H1 (cell line): ENCODE data around the gene EPHA3. TPM values are rescaled to one million over a fixed set of nuclear protein-coding genes. Genes with fewer than 3 reads are reported as not detected.

Experiments
- CTCF ChIA-PET: fragments of 300-600 bp; sonication (Branson Sonifier 250); formaldehyde crosslinking; loops from one replicate; lab custom pipeline; 2021; ENCODE audit not compliant: partially characterized antibody; lab: Charles Lee
- POLR2A ChIA-PET: fragments of 300-600 bp; sonication (Branson Sonifier 250); formaldehyde crosslinking; loops from one replicate; lab custom pipeline; 2021; ENCODE audit warnings: inconsistent platforms; ENCODE audit not compliant: partially characterized antibody; lab: Charles Lee
- DNase-seq, 2 experiments: peaks; one replicate each; pipeline versions ENCODE4 v3.0.0 to v3.0.0-alpha.2; 2010 to 2022; ENCODE audit warnings: low spot score in 2 of 2, low read depth in 1 of 2, mixed read lengths in 1 of 2
- FAIRE-seq: peaks from 2 replicates; lab custom pipeline; 2011; peaks lifted over from hg19 to GRCh38; lab: Jason Lieb, UNC
- H2AFZ ChIP-seq: 2 replicates; pipeline ENCODE4 v1.8.1; 2012; ENCODE audit warnings: low read length, inconsistent platforms
- H2AK5ac ChIP-seq: 2 replicates; pipeline ENCODE4 v1.6.1; 2013; ENCODE audit warnings: low read depth, low read length
- H2BK120ac ChIP-seq: replicated peaks from 2 replicates; pipeline ENCODE3; 2013; ENCODE audit warnings: low read depth, low read length, inconsistent platforms
- H2BK12ac ChIP-seq: 2 replicates; pipeline ENCODE4 v1.6.1; 2013; ENCODE audit warnings: low read depth, low read length
- H2BK15ac ChIP-seq: 2 replicates; pipeline ENCODE4 v1.6.1; 2013; ENCODE audit warnings: low read length
- H2BK20ac ChIP-seq: 2 replicates; pipeline ENCODE4 v1.6.1; 2013; ENCODE audit warnings: low read length
- H2BK5ac ChIP-seq: 2 replicates; pipeline ENCODE4 v1.6.1; 2013; ENCODE audit warnings: low read depth, low read length
- H3K14ac ChIP-seq: 2 replicates; pipeline ENCODE4 v1.6.1; 2013; ENCODE audit warnings: inconsistent platforms; ENCODE audit not compliant: insufficient read length
- H3K18ac ChIP-seq: 2 replicates; pipeline ENCODE4 v1.6.1; 2013; ENCODE audit warnings: low read length; ENCODE audit errors: extremely low read depth
- H3K23ac ChIP-seq: 2 replicates; pipeline ENCODE4 v1.6.1; 2013; ENCODE audit warnings: inconsistent platforms; ENCODE audit not compliant: insufficient read length
- H3K23me2 ChIP-seq: 2 replicates; pipeline ENCODE4 v1.6.1; 2013; ENCODE audit warnings: low read depth, low read length
- H3K27ac ChIP-seq: 2 replicates; pipeline ENCODE4 v1.6.1; 2011; ENCODE audit warnings: low read depth, low read length, inconsistent platforms
- H3K27me3 ChIP-seq, 4 experiments: replicated peaks in 1 of 4; 1 replicate in 1 of 4; 2 replicates in 3 of 4; pipeline versions ENCODE4 v1.6.1 to v1.8.1; 2011 to 2013; ENCODE audit warnings: low read length in 3 of 4, mild to moderate bottlenecking in 3 of 4, inconsistent platforms in 2 of 4, mixed read lengths in 2 of 4, moderate library complexity in 1 of 4; ENCODE audit not compliant: control insufficient read depth in 3 of 4, insufficient read depth in 3 of 4; ENCODE audit errors: extremely low read depth in 1 of 4
- H3K36me3 ChIP-seq, 4 experiments: 2 replicates each; pipeline versions ENCODE4 v1.6.1 to v1.8.1; 2011 to 2013; ENCODE audit warnings: mild to moderate bottlenecking in 4 of 4, low read length in 3 of 4, moderate library complexity in 2 of 4, control low read depth in 1 of 4, inconsistent platforms in 1 of 4; ENCODE audit not compliant: insufficient read depth in 4 of 4, control insufficient read depth in 2 of 4
- H3K4ac ChIP-seq: replicated peaks from 2 replicates; pipeline ENCODE3; 2013; ENCODE audit warnings: low read length, low read depth, mixed read lengths, inconsistent platforms; ENCODE audit not compliant: insufficient read length
- H3K4me1 ChIP-seq, 4 experiments: replicated peaks in 1 of 4; 1 replicate in 1 of 4; 2 replicates in 3 of 4; pipeline versions ENCODE4 v1.6.1 to v1.8.1; 2011 to 2013; ENCODE audit warnings: low read length in 3 of 4, inconsistent platforms in 2 of 4, mixed read lengths in 1 of 4; ENCODE audit not compliant: insufficient read depth in 4 of 4, control insufficient read depth in 3 of 4
- H3K4me2 ChIP-seq, 2 experiments: 2 replicates each; pipeline versions ENCODE4 v1.6.1 to v1.8.1; 2011 to 2013; ENCODE audit warnings: low read depth in 2 of 2, low read length in 2 of 2, control low read depth in 1 of 2, inconsistent platforms in 1 of 2, mild to moderate bottlenecking in 1 of 2; ENCODE audit not compliant: insufficient read depth in 1 of 2
- H3K4me3 ChIP-seq, 4 experiments: fragments of 200-600, 300-600 bp in 1 of 4; sonication (generic), shearing (Covaris generic), sonication (Bioruptor Twin) in 1 of 4; 2 replicates each; pipeline versions ENCODE4 v1.5.1 to v1.8.1; 2011 to 2016; ENCODE audit warnings: low read length in 4 of 4, low read depth in 3 of 4, control low read depth in 2 of 4, inconsistent platforms in 2 of 4, mild to moderate bottlenecking in 2 of 4, mixed read lengths in 1 of 4, moderate library complexity in 1 of 4; ENCODE audit not compliant: insufficient read depth in 2 of 4; ENCODE audit errors: extremely low read depth in 1 of 4
- H3K56ac ChIP-seq: replicated peaks from 2 replicates; pipeline ENCODE3; 2013; ENCODE audit warnings: low read depth, mild to moderate bottlenecking, mixed read lengths, low read length, inconsistent platforms; ENCODE audit not compliant: insufficient read length
- H3K79me1 ChIP-seq: 2 replicates; pipeline ENCODE4 v1.6.1; 2013; ENCODE audit warnings: low read depth, low read length, control low read depth
- H3K79me2 ChIP-seq, 2 experiments: 2 replicates each; pipeline versions ENCODE4 v1.6.1 to v1.8.1; 2012 to 2013; ENCODE audit warnings: low read length in 2 of 2, mild to moderate bottlenecking in 2 of 2, inconsistent platforms in 1 of 2; ENCODE audit not compliant: insufficient read depth in 2 of 2, control insufficient read depth in 1 of 2
- H3K9ac ChIP-seq, 4 experiments: replicated peaks in 1 of 4; 1 replicate in 1 of 4; 2 replicates in 3 of 4; pipeline versions ENCODE4 v1.6.1 to v1.8.1; 2011 to 2013; ENCODE audit warnings: low read depth in 3 of 4, low read length in 3 of 4, control low read depth in 2 of 4, mild to moderate bottlenecking in 2 of 4, moderate library complexity in 2 of 4, inconsistent platforms in 1 of 4; ENCODE audit errors: extremely low read depth in 1 of 4
- H3K9me3 ChIP-seq, 2 experiments: 2 replicates each; pipeline versions ENCODE4 v1.6.1 to v1.8.1; 2012 to 2013; ENCODE audit warnings: mild to moderate bottlenecking in 2 of 2, moderate library complexity in 2 of 2, control low read depth in 1 of 2, inconsistent platforms in 1 of 2, low read depth in 1 of 2, low read length in 1 of 2, mixed read lengths in 1 of 2; ENCODE audit not compliant: insufficient read depth in 2 of 2
- H4K20me1 ChIP-seq, 2 experiments: replicated peaks in 1 of 2; 2 replicates each; pipeline versions ENCODE3 to v1.8.1; 2011 to 2013; ENCODE audit warnings: inconsistent platforms in 2 of 2, low read length in 2 of 2, mild to moderate bottlenecking in 1 of 2; ENCODE audit not compliant: insufficient read depth in 2 of 2, control insufficient read depth in 1 of 2
- H4K5ac ChIP-seq: 2 replicates; pipeline ENCODE4 v1.6.1; 2013; ENCODE audit warnings: low read length, low read depth, mixed read lengths, inconsistent platforms; ENCODE audit not compliant: insufficient read length
- H4K8ac ChIP-seq: 2 replicates; pipeline ENCODE4 v1.8.0; 2013; ENCODE audit warnings: mild to moderate bottlenecking, moderate library complexity, low read length, inconsistent platforms; ENCODE audit not compliant: insufficient read depth; ENCODE audit errors: extremely low read depth
- H4K91ac ChIP-seq: replicated peaks from 2 replicates; pipeline ENCODE3; 2013; ENCODE audit warnings: low read length, mixed read lengths, inconsistent platforms; ENCODE audit not compliant: insufficient read length
- CREB1 ChIP-seq: IDR thresholded peaks from 2 replicates; pipeline ENCODE4 v1.6.1; 2012; ENCODE audit warnings: inconsistent platforms
- EGR1 ChIP-seq: IDR thresholded peaks from 2 replicates; pipeline ENCODE4 v1.6.1; 2011; ENCODE audit warnings: low read depth, low read length, borderline replicate concordance
- GTF2F1 ChIP-seq: IDR thresholded peaks from 2 replicates; pipeline ENCODE4 v1.6.1; 2012; ENCODE audit warnings: low read depth, low read length, improper control_type of control experiment, borderline replicate concordance
- JUN ChIP-seq: IDR thresholded peaks from 2 replicates; pipeline ENCODE4 v1.6.1; 2011; ENCODE audit warnings: low read depth, mild to moderate bottlenecking, improper control_type of control experiment, low read length
- PHF8 ChIP-seq: fragments of 200-600 bp; sonication (generic); conservative IDR thresholded peaks from 2 replicates; pipeline ENCODE4 v1.7.1; 2012; ENCODE audit warnings: low read depth, mild to moderate bottlenecking, inconsistent platforms, low read length, moderate library complexity
- POLR2A ChIP-seq, 2 experiments: IDR thresholded peaks; 1 replicate in 1 of 2; 2 replicates in 1 of 2; pipeline ENCODE4 v1.6.1; 2011; ENCODE audit warnings: low read depth in 2 of 2, low read length in 2 of 2, mild to moderate bottlenecking in 2 of 2; ENCODE audit errors: control extremely low read depth in 1 of 2
- RXRA ChIP-seq: IDR thresholded peaks from 2 replicates; pipeline ENCODE4 v1.6.1; 2011; ENCODE audit warnings: low read depth, mild to moderate bottlenecking, low read length, moderate library complexity; ENCODE audit not compliant: insufficient read depth
- SIX5 ChIP-seq: IDR thresholded peaks from 2 replicates; pipeline ENCODE4 v1.6.1; 2011; ENCODE audit warnings: mild to moderate bottlenecking, low read depth, low read length
- SP1 ChIP-seq: IDR thresholded peaks from 2 replicates; pipeline ENCODE4 v1.6.1; 2011; ENCODE audit warnings: low read depth, low read length
- TEAD4 ChIP-seq: IDR thresholded peaks from 2 replicates; pipeline ENCODE4 v1.6.1; 2012; ENCODE audit warnings: low read depth, low read length, inconsistent platforms, mixed read lengths
- polyA plus RNA-seq, 7 experiments: library from polyadenylated mRNA; depleted of rRNA in 3 of 7; stranded (reverse) in 5 of 7; unstranded in 2 of 7; fragments of >200 nt in 5 of 7; fragments of 200-250 nt in 2 of 7; gene quantifications; 1 replicate in 5 of 7; 2 replicates in 1 of 7; 4 replicates in 1 of 7; pipeline versions ENCODE4 v1.2.1 to v1.2.3, GENCODE V29; 2011 to 2013; ENCODE audit warnings: missing spikeins in 2 of 7, mixed read lengths in 2 of 7
- total RNA-seq: library from RNA; stranded (reverse); fragmentation: NEBNext Ultra II Directional; extraction: Animal tissue kit (Norgen Biotek cat#: 25700); gene quantifications from 2 replicates; pipeline ENCODE4 v1.2.1, GENCODE V29; 2021
- TF ChIP-seq, protein P1 (sequence below): IDR thresholded peaks from 2 replicates; pipeline ENCODE4 v1.6.1; 2011; ENCODE audit warnings: low read length, improper control_type of control experiment

The EPHA3 gene
- total and polyA plus RNA-seq, 2 of the 8 experiments (the other 6 are each of a cell fraction or from before 2014, with no cell fraction given): 0.09 to 0.22 TPM

DNA sequence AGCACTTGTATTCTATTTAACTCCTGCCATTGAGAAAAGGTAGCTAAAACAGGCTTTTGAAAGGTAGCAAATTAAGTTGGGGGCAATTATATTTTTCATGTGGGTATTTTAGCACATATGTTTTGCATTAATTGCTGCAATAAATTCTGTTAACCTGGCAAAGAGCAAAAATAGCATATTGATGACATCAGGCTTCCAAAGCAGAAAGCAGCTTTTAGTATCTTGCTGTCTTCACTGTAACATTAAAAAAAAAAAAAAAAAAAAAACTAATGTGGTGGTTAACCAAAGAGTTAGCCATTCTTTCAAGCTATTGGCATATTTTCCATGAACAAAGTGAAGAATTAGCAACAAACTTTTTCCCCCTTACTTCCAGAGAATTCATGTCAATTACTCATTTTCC is 9.1 kb downstream of the EPHA3 start:
- H3K4me2 ChIP-seq: no peak overlapping the region

More for the DNA sequence above, 9.1 kb downstream of the EPHA3 start:
- Histone ChIP-seq H2AFZ (no peak overlapping the region), H3K27ac (no peak overlapping the region), H3K79me1 (no peaks in the 10 kb centered on the region), H3K4ac (no peak overlapping the region), H3K18ac (no peak overlapping the region), H2BK20ac (no peak overlapping the region), H2BK12ac (no peak overlapping the region), H3K79me2 (no peaks in the 10 kb centered on the region), H3K23ac (no peak overlapping the region), H2BK15ac (no peak overlapping the region), H3K4me3 (no peak overlapping the region), H3K27me3 (peaks cover 3 to 8% (median 6%) of the 10 kb centered on the region in 4 experiments; a peak in 6 of 7 replicates), H4K8ac (no peak overlapping the region), H3K4me1 (peaks cover 3 to 7% (median 4%) of the 10 kb centered on the region in 4 experiments; a peak in 6 of 7 replicates), H4K5ac (no peak overlapping the region), H3K23me2 (peaks cover 7% of the 10 kb centered on the region), H4K20me1 (no peaks in the 10 kb centered on the region), H2AK5ac (no peak overlapping the region), H2BK5ac (no peak overlapping the region), H3K36me3 (no peaks in the 10 kb centered on the region), H3K9ac (no peak overlapping the region), H3K56ac (no peak overlapping the region), H3K9me3 (no peaks in the 10 kb centered on the region), H3K14ac (no peak overlapping the region), H2BK120ac (no peak overlapping the region), H4K91ac (no peak overlapping the region)
- ChIA-PET CTCF (no interaction called here), POLR2A (no interaction called here)
- DNase-seq (no peak), FAIRE-seq (no peak)
- TF ChIP-seq GTF2F1: no peak
- no peak for TF ChIP-seq RXRA
- no peak for TF ChIP-seq SP1
- TF ChIP-seq, protein P1, sequence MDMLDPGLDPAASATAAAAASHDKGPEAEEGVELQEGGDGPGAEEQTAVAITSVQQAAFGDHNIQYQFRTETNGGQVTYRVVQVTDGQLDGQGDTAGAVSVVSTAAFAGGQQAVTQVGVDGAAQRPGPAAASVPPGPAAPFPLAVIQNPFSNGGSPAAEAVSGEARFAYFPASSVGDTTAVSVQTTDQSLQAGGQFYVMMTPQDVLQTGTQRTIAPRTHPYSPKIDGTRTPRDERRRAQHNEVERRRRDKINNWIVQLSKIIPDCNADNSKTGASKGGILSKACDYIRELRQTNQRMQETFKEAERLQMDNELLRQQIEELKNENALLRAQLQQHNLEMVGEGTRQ: no peak
- TF ChIP-seq SIX5: no peak
- no peak for TF ChIP-seq POLR2A (IDR thresholded peaks at IDR 0.05; ENCODE audit: control extremely low read depth in 1 of 2, low read depth in 2 of 2, low read length in 2 of 2)
- TF ChIP-seq EGR1: no peak
- no peak for TF ChIP-seq JUN
- TF ChIP-seq PHF8: no peak
- TF ChIP-seq CREB1: no peak
- TF ChIP-seq TEAD4: no peak
